ENCODE results near the gene SEPTIN12. TPM values are rescaled to one million over a fixed set of nuclear protein-coding genes. Genes with fewer than 3 reads are reported as not detected.

SEPTIN12 gene
- total and polyA plus RNA-seq, 2 of the 8 experiments (the other 6 are each of a cell fraction or from before 2014, with no cell fraction given), result 0.24 TPM; not detected in 1

GRCh38 chr16:4814542-4815173 lies 26.5 kb upstream of the SEPTIN12 start:
- Histone ChIP-seq H2BK15ac (ENCODE audit: low read length) (no peak overlapping the region), H3K23me2 (ENCODE audit: low read depth, low read length) (no peaks in the 10 kb centered on the region), H4K8ac (ENCODE audit: extremely low read depth, insufficient read depth, low read length) (no peak overlapping the region), H2BK12ac (ENCODE audit: low read depth, low read length) (no peak overlapping the region), H4K5ac (ENCODE audit: insufficient read length, low read depth, low read length) (no peak overlapping the region), H3K27ac (ENCODE audit: low read depth, low read length) (no peak overlapping the region), H3K27me3 (replicated peaks in 1 of 4; ENCODE audit: control insufficient read depth in 3 of 4, extremely low read depth in 1 of 4, insufficient read depth in 3 of 4, low read length in 3 of 4) (no peaks in the 10 kb centered on the region), H3K14ac (ENCODE audit: insufficient read length) (no peak overlapping the region), H2BK20ac (ENCODE audit: low read length) (no peak overlapping the region), H3K9me3 (ENCODE audit: insufficient read depth in 2 of 2, low read depth in 1 of 2, low read length in 1 of 2) (no peaks in the 10 kb centered on the region), H3K56ac (replicated peaks; ENCODE audit: insufficient read length, low read depth, low read length) (no peak overlapping the region), H3K79me2 (ENCODE audit: control insufficient read depth in 1 of 2, insufficient read depth in 2 of 2, low read length in 2 of 2) (no peaks in the 10 kb centered on the region), H4K91ac (replicated peaks; ENCODE audit: insufficient read length, low read length) (no peak overlapping the region), H2BK5ac (ENCODE audit: low read depth, low read length) (no peak overlapping the region), H3K4me2 (ENCODE audit: insufficient read depth in 1 of 2, low read depth in 2 of 2, low read length in 2 of 2) (no peak overlapping the region), H2BK120ac (replicated peaks; ENCODE audit: low read depth, low read length) (no peak overlapping the region), H3K4ac (replicated peaks; ENCODE audit: insufficient read length, low read depth, low read length) (no peak overlapping the region), H3K79me1 (ENCODE audit: low read depth, low read length) (no peaks in the 10 kb centered on the region), H3K23ac (ENCODE audit: insufficient read length) (no peak overlapping the region), H4K20me1 (replicated peaks in 1 of 2; ENCODE audit: control insufficient read depth in 1 of 2, insufficient read depth in 2 of 2, low read length in 2 of 2) (peaks cover 0 to 8% of the 10 kb centered on the region in 2 experiments), H3K9ac (replicated peaks in 1 of 4; ENCODE audit: extremely low read depth in 1 of 4, low read depth in 3 of 4, low read length in 3 of 4) (no peak overlapping the region), H2AFZ (ENCODE audit: low read length) (no peak overlapping the region), H3K4me3 (ENCODE audit: extremely low read depth in 1 of 4, insufficient read depth in 2 of 4, low read depth in 3 of 4, low read length in 4 of 4) (no peak overlapping the region), H2AK5ac (ENCODE audit: low read depth, low read length) (no peak overlapping the region), H3K4me1 (replicated peaks in 1 of 4; ENCODE audit: control insufficient read depth in 3 of 4, insufficient read depth in 4 of 4, low read length in 3 of 4) (no peaks in the 10 kb centered on the region), H3K36me3 (ENCODE audit: control insufficient read depth in 2 of 4, insufficient read depth in 4 of 4, low read length in 3 of 4) (peaks cover 7 to 53% (median 40%) of the 10 kb centered on the region in 4 experiments), H3K18ac (ENCODE audit: extremely low read depth, low read length) (no peak overlapping the region)
- POLR2A ChIA-PET (ENCODE audit: partially characterized antibody), result interaction anchor here (0.9 to 1.0 kb wide), 3 partner anchors 10 to 59 kb away, joined by 3 to 4 read pairs (median 3); no protein-coding TSS in a partner anchor
- FAIRE-seq (no peak), DNase-seq (ENCODE audit: low read depth in 1 of 2, low spot score in 2 of 2) (no peak)
- TF ChIP-seq RAD21 (IDR thresholded peaks at IDR 0.05 in 1 of 2, conservative IDR thresholded peaks at IDR 0.05 in 1 of 2; ENCODE audit: low read depth in 2 of 2, low read length in 2 of 2), result peak in 1 of 2 experiments; percentile 4; a peak in 2 of 4 replicates
- no peak for TF ChIP-seq BCL11A (IDR thresholded peaks at IDR 0.05; ENCODE audit: low read depth in 2 of 2, low read length in 2 of 2)
- 95% methylated on average over 15 of the region's 16 CpGs; no CpG with 5 or more reads in 1 of the 2 experiments for WGBS, 2 experiments (ENCODE audit: extremely low coverage in 1 of 2, insufficient coverage in 1 of 2, insufficient read length in 1 of 2, insufficient replicate concordance in 2 of 2, low coverage in 1 of 2, low lambda C conversion rate in 2 of 2, missing lambda C conversion rate in 1 of 2)
- CTCF ChIA-PET (ENCODE audit: partially characterized antibody), result interaction anchor here (0.6 to 1.8 kb wide), 3 partner anchors 41 to 98 kb away, joined by 3 to 7 read pairs (median 3); no protein-coding TSS in a partner anchor

Measured in H1 (cell line).